HepG2 (cell line): Measurements from ENCODE around the gene PAXIP1. TPM values are rescaled to one million over a fixed set of nuclear protein-coding genes. Genes with fewer than 3 reads are reported as not detected.

Experiments used
- ATF7 ChIP-seq, 2 experiments: fragments of 450-650 bp in 1 of 2; sonication (generic) in 1 of 2; formaldehyde crosslinking in 1 of 2; IDR thresholded peaks; 2 replicates each; pipeline versions ENCODE4 v1.4.0 to v1.6.1; 2016 to 2020; ENCODE audit warnings: antibody characterized with exemption in 1 of 2, mild to moderate bottlenecking in 1 of 2, missing genetic modification reagents in 1 of 2
- FOXC1 ChIP-seq: sonication (generic); formaldehyde crosslinking; IDR thresholded peaks from 2 replicates; pipeline ENCODE4 v1.8.0; 2022; ENCODE audit warnings: mild to moderate bottlenecking, missing genetic modification reagents, borderline replicate concordance
- FOXJ3 ChIP-seq: sonication (generic); formaldehyde crosslinking; IDR thresholded peaks from 2 replicates; pipeline ENCODE4 v1.4.0; 2020; ENCODE audit warnings: missing genetic modification reagents, mild to moderate bottlenecking, borderline replicate concordance
- HBP1 ChIP-seq: IDR thresholded peaks from 2 replicates; pipeline ENCODE4 v1.6.1; 2016; ENCODE audit warnings: low read depth, control low read depth
- KLF6 ChIP-seq: IDR thresholded peaks from 2 replicates; pipeline ENCODE4 v1.8.0; 2016; ENCODE audit warnings: missing biosample characterization, missing genetic modification reagents
- PHF21A ChIP-seq: sonication (generic); formaldehyde crosslinking; IDR thresholded peaks from 2 replicates; pipeline ENCODE4 v1.5.0; 2020; ENCODE audit warnings: mild to moderate bottlenecking, missing genetic modification reagents
- RBFOX2 ChIP-seq: fragments of 200-400 bp; formaldehyde crosslinking; IDR thresholded peaks from 2 replicates; pipeline ENCODE4 v1.6.1; 2017; ENCODE audit warnings: low read depth, mild to moderate bottlenecking, low read length
- RBM22 ChIP-seq: fragments of 200-400 bp; formaldehyde crosslinking; optimal IDR thresholded peaks from 2 replicates; pipeline ENCODE3; 2017; ENCODE audit warnings: mild to moderate bottlenecking, low read length, moderate library complexity
- SIN3B ChIP-seq: fragments of 150-350 bp; IDR thresholded peaks from 2 replicates; pipeline ENCODE4 v1.6.1; 2014; ENCODE audit warnings: low read length
- SIX1 ChIP-seq: sonication (generic); formaldehyde crosslinking; IDR thresholded peaks from 2 replicates; pipeline ENCODE4 v1.4.0; 2020; ENCODE audit warnings: missing genetic modification reagents, borderline replicate concordance
- SNAI1 ChIP-seq: sonication (generic); formaldehyde crosslinking; IDR thresholded peaks from 2 replicates; pipeline ENCODE4 v1.5.0; 2020; ENCODE audit warnings: mild to moderate bottlenecking, missing genetic modification reagents, borderline replicate concordance
- TOPORS ChIP-seq: sonication (generic); formaldehyde crosslinking; IDR thresholded peaks from 2 replicates; pipeline ENCODE4 v1.8.0; 2023; ENCODE audit warnings: mild to moderate bottlenecking, missing genetic modification reagents
- YEATS4 ChIP-seq: sonication (generic); formaldehyde crosslinking; IDR thresholded peaks from 2 replicates; pipeline ENCODE4 v1.4.0; 2020; ENCODE audit warnings: missing genetic modification reagents, borderline replicate concordance
- ZFP91 ChIP-seq: sonication (generic); formaldehyde crosslinking; IDR thresholded peaks from 2 replicates; pipeline ENCODE4 v1.9.0; 2022; ENCODE audit warnings: missing genetic modification reagents, mild to moderate bottlenecking, borderline replicate concordance
- ZNF10 ChIP-seq: sonication (generic); formaldehyde crosslinking; IDR thresholded peaks from 2 replicates; pipeline ENCODE4 v1.4.0; 2020; ENCODE audit warnings: mild to moderate bottlenecking, low read depth, missing genetic modification reagents, borderline replicate concordance
- ZNF224 ChIP-seq: sonication (generic); formaldehyde crosslinking; IDR thresholded peaks from 2 replicates; pipeline ENCODE4 v1.5.0; 2020; ENCODE audit warnings: mild to moderate bottlenecking, missing genetic modification reagents
- ZNF3 ChIP-seq: IDR thresholded peaks from 2 replicates; pipeline ENCODE4 v1.7.0; 2017; ENCODE audit warnings: inconsistent platforms
- polyA plus RNA-seq, 8 experiments: library from polyadenylated mRNA; depleted of rRNA in 3 of 8; stranded (reverse) in 7 of 8; unstranded in 1 of 8; fragments of >200 nt; fragmentation: Illumina TruSeq in 4 of 8; extraction: Trizol in 4 of 8; gene quantifications; 2 replicates each; pipeline versions ENCODE4 v1.2.1 to v1.2.3, GENCODE V29; 2011 to 2016; ENCODE audit warnings: low read depth in 4 of 8, missing spikeins in 1 of 8, mixed read lengths in 1 of 8; ENCODE audit not compliant: insufficient read depth in 1 of 8
- total RNA-seq, 5 experiments: library from RNA; depleted of rRNA; stranded (reverse); fragments of >200 nt; fragmentation: Illumina TruSeq; extraction: Trizol; gene quantifications; 2 replicates each; pipeline ENCODE4 v1.2.3, GENCODE V29; 2016; ENCODE audit warnings: low read depth in 1 of 5
- TF ChIP-seq, protein P1 (sequence below): sonication (generic); formaldehyde crosslinking; IDR thresholded peaks from 2 replicates; pipeline ENCODE4 v1.5.1; 2020; ENCODE audit warnings: missing genetic modification reagents, mild to moderate bottlenecking, borderline replicate concordance
- TF ChIP-seq, protein P2 (sequence below): sonication (generic); formaldehyde crosslinking; IDR thresholded peaks from 2 replicates; pipeline ENCODE4 v1.8.1; 2023; ENCODE audit warnings: mild to moderate bottlenecking, moderate library complexity, missing genetic modification reagents
- TF ChIP-seq, protein P3 (sequence below): sonication (generic); formaldehyde crosslinking; IDR thresholded peaks from 2 replicates; pipeline ENCODE4 v1.4.0; 2020; ENCODE audit warnings: missing genetic modification reagents, mild to moderate bottlenecking, borderline replicate concordance

PAXIP1 gene
- total and polyA plus RNA-seq, 2 of the 13 experiments (the other 11 are each of a cell fraction or from before 2014, with no cell fraction given) = 11.6 to 16.2 TPM

GRCh38 chr7:155003376-155004214, 671 bp upstream of the PAXIP1 start (continued):
- TF ChIP-seq TOPORS (peak; percentile 50; the same call in 1 of the 2 replicates), KLF6 (CRISPR knock-in tag) (0 out of 2 replicates have a peak, but pooled peaks have one; percentile 60), SIX1 (CRISPR knock-in tag) (no peak), RBM22 (no peak), RBFOX2 (peak; percentile 88), ZNF224 (CRISPR knock-in tag) (peak; percentile 80; the same call in 1 of the 2 replicates), FOXJ3 (CRISPR knock-in tag) (no peak), PHF21A (no peak), YEATS4 (CRISPR knock-in tag) (peak; percentile 65; the same call in 1 of the 2 replicates), FOXC1 (peak; percentile 55), SNAI1 (CRISPR knock-in tag) (no peak), ZFP91 (CRISPR knock-in tag) (peak; percentile 79; the same call in 1 of the 2 replicates), ZNF3 (CRISPR knock-in tag) (no peak), SIN3B (no peak), ZNF10 (no peak), HBP1 (CRISPR knock-in tag) (peak; percentile 43; the same call in 1 of the 2 replicates), ATF7 (IDR thresholded peaks at IDR 0.05) (no peak), ATF7 (CRISPR knock-in tag; IDR thresholded peaks at IDR 0.05) (no peak)
- TF ChIP-seq, protein P1, sequence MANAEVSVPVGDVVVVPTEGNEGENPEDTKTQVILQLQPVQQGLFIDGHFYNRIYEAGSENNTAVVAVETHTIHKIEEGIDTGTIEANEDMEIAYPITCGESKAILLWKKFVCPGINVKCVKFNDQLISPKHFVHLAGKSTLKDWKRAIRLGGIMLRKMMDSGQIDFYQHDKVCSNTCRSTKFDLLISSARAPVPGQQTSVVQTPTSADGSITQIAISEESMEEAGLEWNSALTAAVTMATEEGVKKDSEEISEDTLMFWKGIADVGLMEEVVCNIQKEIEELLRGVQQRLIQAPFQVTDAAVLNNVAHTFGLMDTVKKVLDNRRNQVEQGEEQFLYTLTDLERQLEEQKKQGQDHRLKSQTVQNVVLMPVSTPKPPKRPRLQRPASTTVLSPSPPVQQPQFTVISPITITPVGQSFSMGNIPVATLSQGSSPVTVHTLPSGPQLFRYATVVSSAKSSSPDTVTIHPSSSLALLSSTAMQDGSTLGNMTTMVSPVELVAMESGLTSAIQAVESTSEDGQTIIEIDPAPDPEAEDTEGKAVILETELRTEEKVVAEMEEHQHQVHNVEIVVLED (CRISPR knock-in tag) = peak; percentile 56; the same call in 1 of the 2 replicates
- TF ChIP-seq, protein P2, sequence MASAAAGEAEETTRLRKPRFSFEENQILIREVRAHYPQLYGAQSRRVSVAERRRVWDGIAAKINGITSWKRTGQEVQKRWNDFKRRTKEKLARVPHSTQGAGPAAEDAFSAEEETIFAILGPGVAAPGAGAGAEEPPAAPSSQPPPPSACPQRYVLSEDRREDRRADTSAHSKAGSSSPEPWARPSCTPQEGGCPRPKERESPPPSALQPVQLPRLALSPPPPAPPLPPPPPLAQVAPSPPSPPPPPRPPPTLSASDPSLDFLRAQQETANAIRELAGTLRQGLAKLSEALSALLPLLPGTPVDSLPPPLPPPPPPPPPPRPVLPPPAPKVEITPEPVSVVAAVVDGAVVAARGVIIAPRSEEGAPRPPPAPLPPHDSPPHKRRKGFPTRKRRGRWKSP (CRISPR knock-in tag) = peak; percentile 73; the same call in 1 of the 2 replicates
- TF ChIP-seq, protein P3, sequence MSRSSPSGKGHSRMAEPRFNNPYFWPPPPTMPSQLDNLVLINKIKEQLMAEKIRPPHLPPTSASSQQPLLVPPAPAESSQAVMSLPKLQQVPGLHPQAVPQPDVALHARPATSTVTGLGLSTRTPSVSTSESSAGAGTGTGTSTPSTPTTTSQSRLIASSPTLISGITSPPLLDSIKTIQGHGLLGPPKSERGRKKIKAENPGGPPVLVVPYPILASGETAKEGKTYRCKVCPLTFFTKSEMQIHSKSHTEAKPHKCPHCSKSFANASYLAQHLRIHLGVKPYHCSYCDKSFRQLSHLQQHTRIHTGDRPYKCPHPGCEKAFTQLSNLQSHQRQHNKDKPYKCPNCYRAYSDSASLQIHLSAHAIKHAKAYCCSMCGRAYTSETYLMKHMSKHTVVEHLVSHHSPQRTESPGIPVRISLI (CRISPR knock-in tag) = 0 out of 2 replicates have a peak, but pooled peaks have one; percentile 21
